DMS53 treated with DMSO at 0.1 percent for 48 hours (cell line): ENCODE results near the gene UCN.
"Not testable (repeated sequence)": the region's sequence is repeated elsewhere in the genome, so short reads cannot be mapped to it uniquely, and the experiment has no call there.

Experiments used
- DNase-seq: peaks from one replicate; lab custom pipeline; 2025; ENCODE audit not compliant: unreplicated experiment; lab: John Stamatoyannopoulos, UW

The UCN gene

DNA sequence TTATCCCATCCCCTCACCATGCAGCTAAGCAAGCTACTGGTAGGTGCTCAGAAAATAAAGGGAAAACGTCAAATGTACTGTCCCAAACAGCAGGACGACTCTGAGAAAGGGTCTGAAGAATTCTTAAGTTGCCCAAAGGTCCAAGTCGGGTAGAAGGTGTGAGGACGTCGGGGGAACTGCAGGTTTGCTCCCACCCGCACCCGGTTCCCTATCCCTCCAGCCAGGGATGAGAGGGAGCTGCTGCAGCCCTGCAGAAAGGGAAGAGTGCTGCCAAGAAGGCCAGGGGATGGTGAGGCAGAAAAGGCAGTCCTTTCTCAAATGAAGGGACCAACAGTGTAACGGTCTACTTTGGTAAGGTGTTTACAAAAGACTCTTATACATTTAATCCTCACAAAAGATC is 6.9 kb upstream of the UCN start:
- DNase-seq = no peak

DNA sequence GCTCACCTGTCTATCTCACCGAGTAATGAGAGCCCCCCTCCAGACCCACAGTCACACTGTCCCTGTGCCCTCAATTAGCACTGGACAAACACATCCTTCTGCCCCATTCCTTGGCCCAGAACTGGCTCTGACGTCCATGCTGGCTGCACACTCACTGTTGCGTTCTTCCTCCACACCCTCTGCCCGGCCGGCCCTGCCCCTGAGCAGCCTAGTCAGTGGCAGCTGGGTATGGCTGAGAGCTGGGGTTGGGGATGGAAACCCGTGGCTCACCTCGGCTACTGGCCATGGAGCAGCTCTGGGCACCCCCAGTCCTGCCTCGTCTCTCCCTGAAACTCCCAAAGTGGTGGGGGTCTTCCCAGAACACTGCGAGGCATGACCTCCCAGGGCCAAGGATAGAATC is 6.5 kb upstream of the UCN start:
- no peak for DNase-seq

DNA sequence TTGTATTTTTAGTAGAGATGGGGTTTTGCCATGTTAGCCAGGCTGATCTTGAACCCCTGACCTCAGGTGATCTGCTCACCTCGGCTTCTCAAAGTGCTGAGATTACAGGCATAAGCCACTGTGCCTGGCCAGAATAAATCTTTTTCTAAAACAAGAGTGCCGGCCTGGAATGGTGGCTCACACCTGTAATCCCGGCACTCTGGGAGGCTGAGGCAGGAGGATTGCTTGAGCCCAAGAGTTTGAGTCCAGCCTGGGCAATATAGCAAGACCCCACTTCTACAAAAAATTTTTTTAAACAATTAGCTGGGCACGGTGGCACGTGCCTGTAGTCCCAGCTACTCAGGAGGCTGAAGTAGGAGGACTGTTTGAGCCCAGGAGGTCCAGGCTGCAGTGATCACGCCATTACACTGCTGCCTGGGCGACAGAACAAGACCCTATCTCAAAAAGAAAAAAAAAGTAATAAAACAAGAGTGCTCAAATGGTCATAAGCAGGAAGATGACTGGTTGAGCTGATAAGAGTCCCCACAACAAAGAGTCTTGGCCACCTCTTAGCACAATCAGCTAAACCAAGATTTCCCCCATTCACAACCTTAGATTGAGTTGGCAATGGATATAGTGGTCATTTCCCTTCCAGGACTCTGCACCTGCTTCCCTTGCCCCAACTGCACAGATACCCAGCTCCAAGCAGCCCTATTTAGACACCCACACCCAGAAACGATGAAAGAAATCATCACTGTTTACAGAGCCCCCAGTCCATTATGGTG is 5.8 kb upstream of the UCN start:
- DNase-seq = no peak

GRCh38 chr2:27312152-27312551 is 3.9 kb upstream of the UCN start:
- DNase-seq = no peak

DNA sequence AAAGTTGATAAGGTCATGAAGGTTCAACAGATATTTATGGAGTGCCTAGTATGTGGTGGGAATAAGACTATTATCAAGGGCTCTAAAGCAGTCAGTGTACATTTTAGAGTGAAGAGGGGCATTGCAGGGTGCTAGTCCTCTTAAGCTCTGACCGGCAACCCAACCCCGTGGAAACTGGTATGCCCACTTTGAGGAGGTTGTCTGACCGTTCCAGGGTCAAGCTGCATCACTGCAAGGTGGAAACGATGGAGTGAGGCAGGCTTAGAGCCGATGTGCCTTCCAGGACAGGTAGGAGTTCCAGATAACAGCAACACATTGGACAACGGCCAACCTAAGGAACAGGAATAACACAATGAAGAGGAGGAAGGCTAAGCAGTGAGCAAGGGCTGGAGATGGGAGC is 1.4 kb upstream of the UCN start:
- no peak for DNase-seq

DNA sequence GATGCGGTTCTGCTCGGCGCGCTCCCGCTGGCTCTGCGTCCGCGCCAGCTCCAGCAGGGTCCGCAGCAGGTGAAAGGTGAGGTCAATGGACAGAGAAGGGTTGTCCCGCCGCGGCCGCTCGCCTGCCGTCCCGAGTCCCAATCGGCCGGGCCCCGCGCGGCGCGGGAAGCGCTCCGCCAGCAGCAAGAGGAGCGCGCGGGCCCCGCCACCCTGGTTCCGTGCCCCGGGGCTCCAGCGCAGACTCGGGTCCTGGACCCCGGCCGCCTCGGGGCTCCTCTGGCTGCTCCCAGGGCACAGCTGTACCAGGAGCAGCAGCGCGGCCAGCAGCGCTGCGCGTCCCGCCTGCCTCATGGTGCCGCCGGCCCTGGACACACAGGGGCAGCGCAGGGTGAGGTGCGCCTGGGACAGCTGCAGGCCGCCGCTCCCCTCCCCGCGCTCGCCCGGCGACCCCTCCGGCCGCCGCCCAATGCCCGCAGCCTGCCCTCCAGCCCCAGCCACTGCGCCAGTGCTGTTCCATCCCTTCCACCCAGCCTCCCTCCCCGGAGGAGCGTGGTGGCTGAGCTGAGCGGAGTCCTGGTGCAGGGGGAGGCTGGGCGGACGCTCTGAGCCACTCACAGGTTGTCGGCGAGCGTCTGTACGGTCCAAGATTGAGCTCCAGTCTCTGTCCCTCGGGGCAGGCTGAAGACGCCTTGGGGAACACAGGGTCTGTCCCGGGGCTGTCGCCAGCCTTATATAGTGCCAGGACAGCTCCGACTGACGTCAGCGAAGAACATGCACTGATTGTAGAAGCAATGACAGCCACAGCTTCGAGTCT is 493 bp downstream of the UCN start:
- DNase-seq = no peak

- DNase-seq = no peak
These were observed 1.0 kb downstream of the UCN start for GRCh38 chr2:27307287-27307544.

- no peak for DNase-seq
These were observed 1.5 kb downstream of the UCN start for GRCh38 chr2:27306573-27307286.

DNA sequence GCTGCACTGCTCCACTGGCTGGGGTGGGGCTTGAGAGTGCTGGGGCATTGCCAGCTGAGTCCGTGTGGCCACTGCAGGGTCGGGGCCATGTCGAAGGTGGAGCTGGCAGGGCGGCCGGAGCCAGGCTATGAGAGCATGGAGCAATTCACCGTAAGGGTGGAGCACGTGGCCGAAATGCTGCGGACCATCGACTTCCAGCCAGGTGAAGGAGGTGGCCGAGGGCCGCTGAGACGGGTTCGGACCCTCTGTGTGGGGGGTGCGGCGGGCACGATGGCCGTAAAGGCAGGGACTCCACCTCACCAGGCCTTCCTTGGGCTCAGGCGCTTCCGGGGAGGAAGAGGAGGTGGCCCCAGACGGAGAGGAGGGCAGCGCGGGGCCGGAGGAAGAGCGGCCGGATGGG is 2.1 kb downstream of the UCN start:
- no peak for DNase-seq

DNA sequence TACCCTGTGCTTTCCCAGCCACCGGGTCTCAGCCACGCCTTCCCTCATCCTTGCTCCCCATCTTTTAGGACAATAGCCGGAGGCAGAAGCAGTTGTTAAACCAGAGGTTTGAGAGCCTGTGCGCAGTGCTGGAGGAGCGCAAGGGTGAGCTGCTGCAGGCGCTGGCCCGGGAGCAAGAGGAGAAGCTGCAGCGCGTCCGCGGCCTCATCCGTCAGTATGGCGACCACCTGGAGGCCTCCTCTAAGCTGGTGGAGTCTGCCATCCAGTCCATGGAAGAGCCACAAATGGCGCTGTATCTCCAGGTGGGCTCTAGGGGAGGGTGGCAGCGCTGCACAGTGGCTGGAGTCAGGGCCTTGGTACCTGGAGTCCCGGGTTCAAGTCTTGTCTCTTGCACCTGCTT is 2.7 kb downstream of the UCN start:
- DNase-seq = no peak

DNA sequence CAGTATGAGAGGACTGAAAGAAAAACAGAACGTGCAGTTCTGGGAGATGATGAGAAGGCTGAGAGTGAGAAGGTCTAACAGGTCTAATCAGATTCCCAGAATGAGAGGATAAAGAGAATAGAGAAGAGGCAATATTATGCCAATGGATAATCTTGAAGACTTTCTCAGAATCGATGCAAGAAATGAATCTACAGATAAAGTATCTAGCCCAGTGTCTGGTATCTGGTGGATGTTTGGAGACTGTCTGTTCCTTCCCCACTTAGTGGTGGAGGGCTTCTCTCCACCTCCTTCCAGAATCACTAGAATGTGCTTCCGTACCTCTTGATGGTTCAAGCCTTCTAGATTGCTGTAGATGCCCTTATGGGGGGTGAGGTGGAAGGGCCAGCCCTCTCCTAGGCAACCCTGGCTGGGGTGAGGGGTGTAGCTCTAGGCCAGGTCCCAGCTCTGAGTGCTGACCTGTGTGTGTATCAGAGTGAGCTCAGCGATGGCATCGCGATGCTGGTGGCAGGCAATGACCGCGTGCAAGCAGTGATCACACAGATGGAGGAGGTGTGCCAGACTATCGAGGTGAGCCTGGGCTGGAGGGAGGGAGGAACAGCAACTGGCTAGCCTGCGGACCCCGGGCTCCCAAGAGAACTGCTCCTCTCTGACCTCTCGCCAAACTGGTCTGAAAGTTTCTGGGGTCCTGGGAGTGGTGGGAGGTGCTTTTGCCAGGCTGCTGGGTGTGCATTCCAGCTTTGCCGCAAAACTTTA is 3.6 kb downstream of the UCN start:
- DNase-seq = no peak

GRCh38 chr2:27303093-27304025 is 4.9 kb downstream of the UCN start:
- peak; percentile 63 for DNase-seq

- DNase-seq = not testable (repeated sequence)
These were observed 7.6 kb downstream of the UCN start for GRCh38 chr2:27300606-27301005.

GRCh38 chr2:27298391-27299080 is 9.7 kb downstream of the UCN start:
- DNase-seq = no peak

GRCh38 chr2:27297195-27297594 is 11.1 kb downstream of the UCN start:
- DNase-seq = no peak

- no peak for DNase-seq
These were observed 11.8 kb downstream of the UCN start for GRCh38 chr2:27296481-27296880.

DNA sequence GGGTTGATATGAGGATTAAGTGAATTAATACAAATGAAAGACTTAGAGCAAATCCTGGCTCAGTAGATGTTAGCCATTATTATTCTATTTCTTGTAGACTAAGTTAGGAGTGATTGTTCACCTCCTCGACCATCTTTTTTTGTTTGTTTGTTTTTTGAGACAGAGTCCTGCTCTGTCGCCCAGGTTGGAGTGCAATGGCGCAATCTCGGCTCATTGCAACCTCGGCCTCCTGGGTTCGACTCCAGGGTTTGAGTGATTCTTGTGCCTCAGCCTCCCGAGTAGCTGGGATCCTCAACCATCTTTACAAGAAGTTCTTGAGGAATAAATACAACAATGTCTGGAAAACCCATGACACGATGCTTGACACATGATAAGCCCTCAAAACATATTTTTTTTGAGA is 13.3 kb downstream of the UCN start:
- DNase-seq = no peak

DNA sequence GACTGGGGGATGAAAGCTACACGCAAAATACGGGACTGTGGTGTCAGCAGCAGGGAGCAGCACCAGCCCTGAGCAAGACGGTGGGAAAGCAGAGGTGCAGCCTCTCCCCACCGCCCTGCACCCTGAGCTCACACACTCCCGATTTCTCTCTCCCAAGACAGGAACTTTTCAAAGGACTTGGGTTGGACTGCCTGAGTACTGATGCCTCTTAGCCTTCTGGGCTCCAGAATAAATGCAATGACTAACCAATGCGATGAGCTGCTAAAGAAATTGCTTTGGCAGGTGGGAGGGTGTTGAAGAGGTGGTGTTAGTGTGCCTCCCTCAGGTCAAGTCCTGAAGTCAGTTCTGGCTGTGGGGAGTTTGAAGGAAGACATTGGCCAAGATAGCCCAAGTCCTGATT is 16.4 kb downstream of the UCN start:
- DNase-seq = no peak

GRCh38 chr2:27290549-27290948 is 17.7 kb downstream of the UCN start:
- no peak for DNase-seq

DNA sequence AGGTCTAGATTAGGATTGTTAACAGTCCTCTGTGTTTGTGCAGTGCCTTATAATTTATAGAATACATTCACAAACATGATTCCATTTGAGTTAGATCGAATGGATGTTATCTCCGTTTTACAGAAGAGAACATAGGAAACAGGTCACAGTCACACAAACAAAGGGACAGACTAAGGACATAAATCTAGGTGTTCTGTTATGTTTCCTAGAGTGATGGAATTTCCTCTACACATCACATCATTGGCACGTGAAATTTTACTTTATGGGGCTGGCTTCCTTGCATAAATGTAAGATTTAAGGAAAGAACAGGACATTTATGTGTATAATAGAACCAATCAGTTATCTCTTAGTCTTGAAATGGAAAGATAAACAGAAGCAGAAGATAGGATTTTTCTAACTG is 19.6 kb downstream of the UCN start:
- no peak for DNase-seq
